ENCODE results near the gene DHRS3. TPM values are rescaled to one million over a fixed set of nuclear protein-coding genes. Genes with fewer than 3 reads are reported as not detected.

DHRS3 gene
- polyA plus RNA-seq, 1 donor (not counting 4 experiments of a cell fraction or from before 2014, with no cell fraction given) = 10.7 TPM

DNA sequence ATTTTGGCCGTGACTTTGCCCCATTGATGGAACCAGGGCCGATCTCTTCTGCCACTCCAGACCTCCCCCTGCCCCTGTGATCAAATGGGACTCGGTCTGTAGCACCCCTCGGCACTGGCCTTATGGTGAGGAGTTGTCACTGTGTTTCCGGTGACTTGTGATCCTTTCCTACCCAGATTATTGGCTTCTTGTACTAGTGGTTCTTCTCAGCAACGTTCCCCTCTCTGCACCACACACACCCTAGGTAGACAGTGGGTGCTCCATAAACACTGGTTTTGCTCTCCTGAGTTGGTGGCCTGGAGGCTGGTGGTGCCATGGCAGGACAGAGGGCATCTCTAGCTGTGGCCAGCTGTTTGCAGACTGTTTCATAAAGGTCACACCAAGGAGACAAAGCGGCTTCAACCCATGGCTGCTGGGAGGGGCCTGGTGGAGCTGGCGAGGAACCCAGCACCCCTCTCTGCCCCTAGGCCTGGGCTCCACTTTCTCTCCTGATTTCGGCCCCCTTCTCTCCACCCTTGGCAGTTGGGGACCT, 50.7 kb downstream of the DHRS3 start:
- H3K4me3 ChIP-seq (ENCODE audit: control insufficient read depth in 2 of 3, extremely low read depth in 1 of 3, insufficient read depth in 2 of 3, low read depth in 1 of 3, low read length in 3 of 3) = no peak overlapping the region
- no peak overlapping the region for H3K9ac ChIP-seq (ENCODE audit: control insufficient read depth, extremely low read depth, insufficient read depth, low read length)
- no peak for FAIRE-seq
- H3K9me1 ChIP-seq (ENCODE audit: control insufficient read depth, extremely low read depth, insufficient read depth, low read length) = no peaks in the 10 kb centered on the region
- dilution Hi-C loops (cut with MboI; ENCODE audit: extremely low pct_ligation_motif_present, low sequenced_read_pairs) = no loop called here
- TF ChIP-seq, protein P1, sequence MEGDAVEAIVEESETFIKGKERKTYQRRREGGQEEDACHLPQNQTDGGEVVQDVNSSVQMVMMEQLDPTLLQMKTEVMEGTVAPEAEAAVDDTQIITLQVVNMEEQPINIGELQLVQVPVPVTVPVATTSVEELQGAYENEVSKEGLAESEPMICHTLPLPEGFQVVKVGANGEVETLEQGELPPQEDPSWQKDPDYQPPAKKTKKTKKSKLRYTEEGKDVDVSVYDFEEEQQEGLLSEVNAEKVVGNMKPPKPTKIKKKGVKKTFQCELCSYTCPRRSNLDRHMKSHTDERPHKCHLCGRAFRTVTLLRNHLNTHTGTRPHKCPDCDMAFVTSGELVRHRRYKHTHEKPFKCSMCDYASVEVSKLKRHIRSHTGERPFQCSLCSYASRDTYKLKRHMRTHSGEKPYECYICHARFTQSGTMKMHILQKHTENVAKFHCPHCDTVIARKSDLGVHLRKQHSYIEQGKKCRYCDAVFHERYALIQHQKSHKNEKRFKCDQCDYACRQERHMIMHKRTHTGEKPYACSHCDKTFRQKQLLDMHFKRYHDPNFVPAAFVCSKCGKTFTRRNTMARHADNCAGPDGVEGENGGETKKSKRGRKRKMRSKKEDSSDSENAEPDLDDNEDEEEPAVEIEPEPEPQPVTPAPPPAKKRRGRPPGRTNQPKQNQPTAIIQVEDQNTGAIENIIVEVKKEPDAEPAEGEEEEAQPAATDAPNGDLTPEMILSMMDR (optimal IDR thresholded peaks at IDR 0.05 in 1 of 3, IDR thresholded peaks at IDR 0.05 in 1 of 3, conservative IDR thresholded peaks at IDR 0.05 in 1 of 3; ENCODE audit: extremely low read depth in 1 of 3, insufficient read depth in 2 of 3, low read length in 3 of 3) = no peak
- TF ChIP-seq EZH2 (IDR thresholded peaks at IDR 0.05; ENCODE audit: low read length) = no peak
- H3K4me2 ChIP-seq (ENCODE audit: control insufficient read depth, extremely low read depth, insufficient read depth, low read depth, low read length) = no peak overlapping the region
- H3K27me3 ChIP-seq (ENCODE audit: control insufficient read depth, extremely low read depth, insufficient read depth, low read length) = no peaks in the 10 kb centered on the region
- DNase-seq (ENCODE audit: low read depth, low spot score) = no peak
- no peaks in the 10 kb centered on the region for H3K79me2 ChIP-seq (ENCODE audit: control insufficient read depth, insufficient read depth, low read length)
- H4K20me1 ChIP-seq (ENCODE audit: control insufficient read depth, extremely low read depth, insufficient read depth, low read length) = no peaks in the 10 kb centered on the region
- no peak overlapping the region for H2AFZ ChIP-seq (ENCODE audit: control insufficient read depth, low read length)
- no peak overlapping the region for H3K27ac ChIP-seq (ENCODE audit: control insufficient read depth, insufficient read depth, low read length)
- H3K9me3 ChIP-seq (ENCODE audit: control insufficient read depth, low read depth, low read length) = peaks cover 7% of the 10 kb centered on the region
- H3K36me3 ChIP-seq (ENCODE audit: control insufficient read depth in 2 of 2, extremely low read depth in 1 of 2, insufficient read depth in 2 of 2, low read length in 2 of 2) = peaks cover 0 to 3% of the 10 kb centered on the region in 2 experiments
- H3K4me1 ChIP-seq (ENCODE audit: control insufficient read depth, extremely low read depth, insufficient read depth, low read length) = no peaks in the 10 kb centered on the region

DNA sequence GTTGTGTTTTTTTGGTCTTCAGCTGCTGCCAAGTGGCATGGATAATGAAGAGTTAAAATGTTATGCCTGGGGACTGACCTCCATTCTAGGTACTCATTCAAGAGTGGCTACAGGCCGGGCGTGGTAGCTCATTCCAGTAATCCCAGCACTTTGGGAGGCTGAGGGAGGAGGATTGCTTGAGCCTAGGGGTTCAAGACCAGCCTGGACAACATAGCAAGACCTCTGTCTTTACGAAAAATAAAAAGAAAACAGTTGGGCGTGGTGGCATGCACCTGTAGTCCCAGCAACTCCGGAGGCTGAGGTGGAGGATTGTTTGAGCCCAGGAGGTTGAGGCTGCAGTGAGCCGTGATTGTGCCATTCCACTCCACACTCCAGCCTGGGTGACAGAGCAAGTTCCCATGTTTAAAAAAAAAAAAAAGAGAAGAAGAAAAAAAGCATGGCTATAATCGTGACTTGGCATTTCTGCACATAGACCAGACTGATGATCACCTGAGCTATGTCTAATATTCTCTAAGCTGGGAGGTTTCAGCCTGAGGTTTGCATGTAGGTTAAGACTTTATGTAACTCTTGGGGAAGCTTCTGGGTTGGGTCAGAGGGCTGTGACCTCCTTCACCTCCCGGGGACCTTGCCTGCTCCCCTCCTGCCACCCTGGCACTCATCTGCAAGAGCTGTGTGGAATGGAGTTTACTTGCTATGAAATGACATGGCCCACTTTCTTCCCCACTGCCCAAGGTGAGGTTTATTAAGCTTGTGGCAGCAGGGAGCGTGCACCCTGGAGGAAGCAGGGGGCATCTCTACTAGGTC, 51.3 kb downstream of the DHRS3 start:
- H3K4me2 ChIP-seq (ENCODE audit: control insufficient read depth, extremely low read depth, insufficient read depth, low read depth, low read length) = no peak overlapping the region
- dilution Hi-C loops (cut with MboI; ENCODE audit: extremely low pct_ligation_motif_present, low sequenced_read_pairs) = no loop called here
- DNase-seq (ENCODE audit: low read depth, low spot score) = no peak
- no peak for FAIRE-seq
- no peak overlapping the region for H3K27ac ChIP-seq (ENCODE audit: control insufficient read depth, insufficient read depth, low read length)
- no peak overlapping the region for H3K9ac ChIP-seq (ENCODE audit: control insufficient read depth, extremely low read depth, insufficient read depth, low read length)
- no peaks in the 10 kb centered on the region for H3K79me2 ChIP-seq (ENCODE audit: control insufficient read depth, insufficient read depth, low read length)
- H2AFZ ChIP-seq (ENCODE audit: control insufficient read depth, low read length) = no peak overlapping the region
- no peaks in the 10 kb centered on the region for H3K27me3 ChIP-seq (ENCODE audit: control insufficient read depth, extremely low read depth, insufficient read depth, low read length)
- no peaks in the 10 kb centered on the region for H3K4me1 ChIP-seq (ENCODE audit: control insufficient read depth, extremely low read depth, insufficient read depth, low read length)
- H4K20me1 ChIP-seq (ENCODE audit: control insufficient read depth, extremely low read depth, insufficient read depth, low read length) = no peaks in the 10 kb centered on the region
- peaks cover 7% of the 10 kb centered on the region for H3K9me3 ChIP-seq (ENCODE audit: control insufficient read depth, low read depth, low read length)
- no peaks in the 10 kb centered on the region for H3K9me1 ChIP-seq (ENCODE audit: control insufficient read depth, extremely low read depth, insufficient read depth, low read length)
- peaks cover 0 to 3% of the 10 kb centered on the region in 2 experiments for H3K36me3 ChIP-seq (ENCODE audit: control insufficient read depth in 2 of 2, extremely low read depth in 1 of 2, insufficient read depth in 2 of 2, low read length in 2 of 2)
- no peak for TF ChIP-seq EZH2 (IDR thresholded peaks at IDR 0.05; ENCODE audit: low read length)
- TF ChIP-seq, protein P1 (optimal IDR thresholded peaks at IDR 0.05 in 1 of 3, IDR thresholded peaks at IDR 0.05 in 1 of 3, conservative IDR thresholded peaks at IDR 0.05 in 1 of 3; ENCODE audit: extremely low read depth in 1 of 3, insufficient read depth in 2 of 3, low read length in 3 of 3) = no peak
- H3K4me3 ChIP-seq (ENCODE audit: control insufficient read depth in 2 of 3, extremely low read depth in 1 of 3, insufficient read depth in 2 of 3, low read depth in 1 of 3, low read length in 3 of 3) = no peak overlapping the region

Measured in keratinocyte (primary cell).